CD4-positive, alpha-beta T cell treated with Interleukin-2 at 100 ng/mL for 4 hours (primary cell): ENCODE data around the gene C15orf40.

Experiments
- DNase-seq: peaks from one replicate; pipeline ENCODE4 v3.0.0-alpha.2; 2020; ENCODE audit warnings: low spot score

The C15orf40 gene

GRCh38 chr15:82993144-82993543 is 18.3 kb downstream of the C15orf40 start:
- no peak for DNase-seq

DNA sequence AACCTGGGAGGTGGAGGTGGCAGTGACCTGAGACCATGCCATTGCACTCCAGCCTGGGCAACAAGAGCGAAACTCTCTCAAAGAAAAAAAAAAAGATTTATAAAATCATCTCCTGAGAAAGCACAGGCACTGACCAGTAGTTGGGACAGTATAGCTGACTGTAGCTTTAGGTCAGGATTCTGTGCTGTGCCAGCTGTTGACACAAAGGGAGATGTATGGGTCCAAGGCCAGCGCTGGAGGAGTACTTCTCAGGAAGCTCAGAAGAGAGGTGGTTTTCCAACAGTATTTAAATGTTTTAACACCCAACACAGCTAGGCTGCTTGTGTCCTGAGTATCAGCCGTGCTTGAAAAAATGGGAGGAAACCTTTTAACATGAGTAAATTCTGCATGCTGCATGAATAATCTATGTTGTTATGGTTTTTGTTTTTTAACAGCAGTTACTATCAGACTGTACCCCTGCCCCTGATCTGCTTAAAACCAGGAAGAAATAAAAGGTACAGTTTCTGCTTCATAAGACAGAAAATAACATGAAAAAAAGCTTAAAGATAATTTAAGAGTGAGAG is 18.9 kb downstream of the C15orf40 start:
- DNase-seq: no peak

DNA sequence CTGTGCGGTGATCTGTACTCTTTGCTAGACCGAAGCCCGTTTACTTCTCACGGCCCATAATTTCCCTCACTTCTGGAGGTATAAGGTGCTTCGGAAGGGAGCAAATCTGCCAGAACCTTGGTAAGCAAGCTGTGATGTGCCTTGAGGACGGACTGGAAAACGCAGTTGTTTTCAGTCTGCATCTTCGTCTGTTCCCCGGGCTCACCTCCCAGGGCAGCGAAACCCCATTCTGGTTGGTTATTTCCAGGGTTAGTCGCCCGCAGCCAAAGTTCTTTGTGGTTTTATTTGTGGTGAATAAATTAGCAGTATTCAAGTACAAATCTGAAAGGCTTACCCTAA is 25.0 kb downstream of the C15orf40 start:
- peak; percentile 14 for DNase-seq

- peak; percentile 95 for DNase-seq
These were observed 25.6 kb downstream of the C15orf40 start, which contains the start of gene RAMAC for GRCh38 chr15:82985688-82986441. TSS of gene RAMAC (plus strand) at chr15:82986210. CDS start at chr15:82989019, 2,809 bp downstream.

DNA sequence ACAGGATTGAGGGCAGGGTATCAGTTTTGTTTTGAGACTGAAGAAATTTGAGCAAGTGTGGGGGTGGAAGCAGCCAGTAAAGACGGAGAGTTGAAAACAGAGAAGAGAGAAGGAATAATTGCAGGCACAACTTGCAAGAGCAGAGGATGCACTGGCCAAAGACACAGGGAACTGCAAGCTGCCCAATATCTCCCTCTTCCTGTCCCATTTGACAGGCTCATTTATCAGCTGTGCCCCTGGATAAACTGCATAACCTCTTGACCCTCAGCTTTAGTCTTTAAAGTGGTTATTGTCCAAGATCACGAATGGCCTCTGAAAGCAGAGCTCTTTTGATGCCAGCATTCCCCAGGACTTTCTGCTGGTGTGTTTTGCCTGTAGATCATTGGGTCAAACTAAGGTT is 30.5 kb downstream of the C15orf40 start:
- no peak for DNase-seq

GRCh38 chr15:82979726-82980125 is 31.7 kb downstream of the C15orf40 start:
- no peak for DNase-seq

DNA sequence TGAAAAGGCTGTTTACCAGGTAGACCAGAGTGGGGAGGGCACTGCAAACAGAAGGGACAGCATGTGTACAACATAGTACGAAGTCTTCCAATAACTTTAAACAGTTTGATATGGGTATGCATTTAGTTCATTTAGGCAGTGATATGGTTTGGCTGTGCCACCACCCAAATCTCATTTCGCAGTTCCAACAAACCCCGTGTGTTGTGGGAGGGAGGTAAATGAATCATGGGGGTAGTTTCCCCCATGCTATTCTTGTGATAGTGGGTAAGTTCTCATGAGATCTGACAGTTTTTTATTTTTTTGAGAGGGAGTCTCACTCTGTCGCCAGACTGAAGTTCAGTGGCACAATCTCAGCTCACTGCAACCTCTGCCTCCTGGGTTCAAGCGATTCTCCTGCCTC is 33.0 kb downstream of the C15orf40 start:
- no peak for DNase-seq

GRCh38 chr15:82977076-82977475 is 34.4 kb downstream of the C15orf40 start:
- no peak for DNase-seq

DNA sequence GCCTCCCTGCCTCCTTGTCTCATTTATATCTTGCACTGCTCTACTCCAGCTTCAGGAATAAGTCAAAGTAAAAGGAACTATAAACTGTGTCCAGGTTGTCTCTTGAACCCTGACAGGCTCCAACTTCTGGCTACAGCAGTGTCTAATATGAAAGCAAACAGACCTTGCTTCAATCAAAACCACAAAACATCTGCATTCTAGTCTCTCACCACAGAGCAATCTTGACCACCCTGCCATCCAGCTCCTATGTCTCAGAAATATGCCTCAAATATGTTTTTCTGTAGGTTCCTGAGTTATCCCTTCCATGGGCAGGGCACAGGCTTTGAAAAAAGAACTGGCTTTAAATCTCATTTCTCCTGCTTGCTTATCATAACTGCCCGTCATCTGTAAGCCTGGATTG is 38.4 kb downstream of the C15orf40 start:
- DNase-seq: no peak

GRCh38 chr15:82971218-82971984 is 40.0 kb downstream of the C15orf40 start:
- no peak for DNase-seq

DNA sequence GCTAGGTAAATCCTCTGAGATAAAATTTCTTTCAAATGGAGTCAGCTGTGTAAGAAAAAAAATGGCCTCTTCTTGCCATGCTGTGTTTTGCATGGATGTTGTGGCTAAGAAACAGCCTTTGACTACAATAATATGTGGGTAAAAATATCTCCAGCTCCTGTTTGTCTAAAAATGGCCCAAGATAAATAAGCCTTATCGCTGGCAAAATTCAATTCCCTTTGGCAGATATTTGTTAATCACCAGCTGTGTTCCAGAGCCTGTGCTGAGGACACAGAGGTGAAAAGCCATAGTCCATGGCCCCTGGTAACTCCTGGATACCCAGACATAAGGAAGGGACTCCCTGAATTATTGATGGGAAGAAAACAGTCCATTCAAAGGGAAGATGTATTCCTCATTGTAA is 40.7 kb downstream of the C15orf40 start:
- no peak for DNase-seq

- DNase-seq: no peak
These were observed 41.3 kb downstream of the C15orf40 start for GRCh38 chr15:82970078-82970686.

- no peak for DNase-seq
These were observed 42.1 kb downstream of the C15orf40 start for GRCh38 chr15:82969353-82969752.

GRCh38 chr15:82968066-82968465 is 43.4 kb downstream of the C15orf40 start:
- no peak for DNase-seq

- DNase-seq: no peak
These were observed 44.8 kb downstream of the C15orf40 start for GRCh38 chr15:82966671-82967071.

DNA sequence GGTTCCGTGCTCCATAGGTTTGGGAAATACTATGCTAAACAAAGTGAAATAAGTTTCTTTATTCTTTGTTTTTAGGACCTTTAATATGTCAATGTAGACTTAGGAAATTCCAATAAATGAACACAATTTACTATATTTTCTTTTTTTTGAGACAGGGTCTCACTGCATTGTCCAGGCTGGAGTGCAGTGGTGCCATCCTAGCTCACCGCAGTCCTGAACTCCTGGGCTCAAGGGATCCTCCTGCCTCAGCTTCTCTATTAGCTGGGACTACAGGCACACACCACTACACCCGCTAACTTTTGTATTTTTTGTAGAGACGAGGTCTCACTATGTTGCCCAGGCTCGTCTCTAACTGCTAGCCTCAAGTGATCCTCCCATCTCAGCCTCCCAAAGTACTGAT is 46.5 kb downstream of the C15orf40 start:
- DNase-seq: no peak

- no peak for DNase-seq
These were observed 47.7 kb downstream of the C15orf40 start for GRCh38 chr15:82963471-82964341.

DNA sequence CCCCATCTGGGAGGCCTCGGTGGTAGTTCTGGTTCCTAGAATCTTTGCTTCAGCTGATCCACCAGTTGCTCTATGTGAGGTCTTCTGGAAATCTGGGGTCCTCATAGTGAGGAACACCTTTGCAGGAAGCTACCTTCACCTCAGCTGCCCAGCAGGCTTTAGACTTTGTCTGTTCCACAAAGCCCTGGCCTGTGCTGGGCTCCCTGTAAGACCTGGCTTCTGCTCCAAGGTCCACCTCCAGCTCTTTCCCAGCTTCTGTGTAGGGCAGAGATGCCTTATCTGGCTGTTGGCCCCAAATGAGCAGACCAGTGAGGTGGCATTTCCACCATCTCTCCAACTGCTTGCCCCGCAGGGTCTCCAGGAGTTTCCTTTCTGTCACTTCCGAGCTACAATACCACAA is 50.7 kb downstream of the C15orf40 start:
- no peak for DNase-seq

DNA sequence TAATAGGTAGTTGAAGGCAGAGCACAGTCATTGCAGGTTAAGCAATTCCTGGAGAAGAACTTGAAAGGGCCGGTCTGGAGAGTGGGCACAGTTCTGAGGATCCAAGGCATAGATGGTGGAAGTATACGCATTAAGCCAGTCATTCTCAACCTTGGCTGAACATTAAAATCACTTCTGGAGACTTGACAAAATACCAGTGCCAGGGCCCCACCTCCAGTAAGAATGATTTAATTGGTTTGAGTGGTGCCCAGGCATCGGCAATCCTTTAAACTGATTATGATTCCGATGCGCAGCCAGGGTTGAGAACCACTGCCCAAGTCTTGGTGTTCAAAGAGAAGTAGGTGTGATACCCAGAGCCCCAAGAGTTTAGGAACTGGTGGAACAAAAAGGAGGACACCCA is 52.0 kb downstream of the C15orf40 start:
- DNase-seq: no peak

- no peak for DNase-seq
These were observed 52.8 kb downstream of the C15orf40 start for GRCh38 chr15:82958638-82959037.

DNA sequence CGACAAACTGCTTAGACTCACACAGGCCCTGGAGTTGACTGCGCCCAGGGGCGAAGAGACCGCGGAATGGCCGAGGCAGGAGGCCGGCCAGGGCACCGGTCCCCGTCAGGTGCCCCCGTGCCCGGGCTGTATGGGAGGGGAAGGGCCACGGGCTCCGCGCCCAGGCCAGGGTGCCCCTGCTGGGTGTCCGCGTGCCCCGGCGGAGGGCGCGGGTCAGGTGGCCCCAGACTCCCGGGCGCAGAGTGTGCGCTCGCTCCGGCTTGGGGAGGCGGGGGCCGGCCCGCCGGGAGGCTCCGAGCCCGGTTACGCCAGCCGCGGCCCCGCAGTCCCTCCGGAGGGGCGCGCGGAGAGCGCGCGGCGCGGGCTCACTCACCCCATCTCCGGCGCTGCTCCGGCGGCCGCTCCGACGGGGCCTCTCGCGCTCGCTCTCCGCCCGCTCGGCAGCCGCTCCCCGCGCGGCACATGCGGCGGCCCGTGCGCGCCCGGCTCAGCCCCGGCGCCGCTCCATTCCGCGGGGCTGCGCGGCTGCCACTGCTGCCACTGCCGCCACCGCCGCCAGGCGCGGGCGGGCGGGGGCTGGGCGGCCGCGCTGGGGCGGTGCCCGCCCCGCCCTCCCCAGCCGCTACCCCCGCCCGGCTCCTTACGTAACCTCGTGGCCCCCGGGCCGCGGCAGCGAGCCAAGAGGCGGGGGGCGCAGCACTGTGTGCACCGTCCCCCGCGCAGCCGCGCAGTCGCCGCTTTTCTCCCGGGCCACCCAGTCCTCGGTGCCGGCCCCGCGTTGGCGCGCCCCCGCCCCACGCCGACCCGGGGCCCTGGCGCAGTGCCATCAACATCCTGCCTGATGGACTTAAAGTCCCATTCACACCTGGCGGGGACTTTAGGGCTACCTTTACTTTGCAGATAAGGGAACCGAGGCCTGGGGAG is 59.0 kb downstream of the C15orf40 start, which contains the start of gene HOMER2:
TSS of gene HOMER2 (minus strand) at position 563 of the 924 bp plus-strand sequence. CDS start at position 378, 185 bp downstream.
- DNase-seq: no peak
